HepG2 (cell line): ENCODE results near the gene DHRS4L2. TPM values are rescaled to one million over a fixed set of nuclear protein-coding genes. Genes with fewer than 3 reads are reported as not detected.
A peak's percentile ranks its signal among the peaks of the same experiment; 100 is the strongest.

Experiments used
- CEBPB ChIP-seq: IDR thresholded peaks from 2 replicates; pipeline ENCODE4 v1.6.1; 2011; ENCODE audit warnings: low read depth, low read length, improper control_type of control experiment, borderline replicate concordance
- FOXO1 ChIP-seq: sonication (generic); formaldehyde crosslinking; IDR thresholded peaks from 2 replicates; pipeline ENCODE4 v1.4.0; 2020; ENCODE audit warnings: missing genetic modification reagents
- GPN1 ChIP-seq: sonication (generic); formaldehyde crosslinking; IDR thresholded peaks from 2 replicates; pipeline ENCODE4 v1.5.1; 2020; ENCODE audit warnings: missing genetic modification reagents, borderline replicate concordance
- HHEX ChIP-seq: IDR thresholded peaks from 2 replicates; pipeline ENCODE4 v1.6.1; 2016; ENCODE audit warnings: control low read depth
- HMG20B ChIP-seq: conservative IDR thresholded peaks from 2 replicates; pipeline ENCODE4 v1.6.1; 2016; ENCODE audit warnings: missing genetic modification reagents, missing compliant biosample characterization
- IRX3 ChIP-seq: sonication (generic); formaldehyde crosslinking; IDR thresholded peaks from 2 replicates; pipeline ENCODE4 v1.8.1; 2023; ENCODE audit warnings: mild to moderate bottlenecking, low read depth, missing genetic modification reagents, borderline replicate concordance
- KAT8 ChIP-seq: IDR thresholded peaks from 2 replicates; pipeline ENCODE4 v1.6.1; 2016; ENCODE audit warnings: missing genetic modification reagents, missing compliant biosample characterization
- PHF21A ChIP-seq: sonication (generic); formaldehyde crosslinking; IDR thresholded peaks from 2 replicates; pipeline ENCODE4 v1.5.0; 2020; ENCODE audit warnings: mild to moderate bottlenecking, missing genetic modification reagents
- RARG ChIP-seq: sonication (generic); formaldehyde crosslinking; IDR thresholded peaks from 2 replicates; pipeline ENCODE4 v1.4.0; 2020; ENCODE audit warnings: low read depth, mild to moderate bottlenecking, missing genetic modification reagents
- RBFOX2 ChIP-seq: fragments of 200-400 bp; formaldehyde crosslinking; IDR thresholded peaks from 2 replicates; pipeline ENCODE4 v1.6.1; 2017; ENCODE audit warnings: low read depth, mild to moderate bottlenecking, low read length
- RBM39 ChIP-seq: fragments of 200-400 bp; formaldehyde crosslinking; IDR thresholded peaks from one replicate; pipeline ENCODE4 v1.6.1; 2018; ENCODE audit warnings: antibody characterized with exemption, mild to moderate bottlenecking, low read depth, low read length; ENCODE audit not compliant: poor library complexity, severe bottlenecking
- SP2 ChIP-seq: sonication (generic); formaldehyde crosslinking; IDR thresholded peaks from 2 replicates; pipeline ENCODE4 v1.5.1; 2020; ENCODE audit warnings: mild to moderate bottlenecking, missing genetic modification reagents
- ZBTB21 ChIP-seq: sonication (generic); formaldehyde crosslinking; IDR thresholded peaks from 2 replicates; pipeline ENCODE4 v1.4.0; 2020; ENCODE audit warnings: missing genetic modification reagents
- ZBTB3 ChIP-seq: sonication (generic); formaldehyde crosslinking; IDR thresholded peaks from 2 replicates; pipeline ENCODE4 v1.4.0; 2020; ENCODE audit warnings: low read depth, mild to moderate bottlenecking, moderate library complexity, missing genetic modification reagents, borderline replicate concordance
- ZC3H4 ChIP-seq: sonication (generic); formaldehyde crosslinking; IDR thresholded peaks from 2 replicates; pipeline ENCODE4 v1.4.0; 2020; ENCODE audit warnings: missing genetic modification reagents, borderline replicate concordance
- ZNF160 ChIP-seq: sonication (generic); formaldehyde crosslinking; IDR thresholded peaks from 2 replicates; pipeline ENCODE4 v1.8.0; 2022; ENCODE audit warnings: mild to moderate bottlenecking, inconsistent platforms, missing genetic modification reagents
- ZNF205 ChIP-seq: IDR thresholded peaks from 2 replicates; pipeline ENCODE4 v1.6.1; 2018; ENCODE audit warnings: missing biosample characterization, missing genetic modification reagents
- ZNF382 ChIP-seq: sonication (generic); formaldehyde crosslinking; IDR thresholded peaks from 2 replicates; pipeline ENCODE4 v1.5.0; 2020; ENCODE audit warnings: missing genetic modification reagents, mild to moderate bottlenecking, borderline replicate concordance
- ZNF44 ChIP-seq: sonication (generic); formaldehyde crosslinking; IDR thresholded peaks from 2 replicates; pipeline ENCODE4 v1.5.1; 2020; ENCODE audit warnings: mild to moderate bottlenecking, missing genetic modification reagents
- ZNF773 ChIP-seq: sonication (generic); formaldehyde crosslinking; IDR thresholded peaks from 2 replicates; pipeline ENCODE4 v1.4.0; 2020; ENCODE audit warnings: missing genetic modification reagents, borderline replicate concordance
- ZNF816 ChIP-seq: sonication (generic); formaldehyde crosslinking; IDR thresholded peaks from 2 replicates; pipeline ENCODE4 v1.8.0; 2022; ENCODE audit warnings: missing genetic modification reagents, mild to moderate bottlenecking, borderline replicate concordance
- polyA plus RNA-seq, 8 experiments: library from polyadenylated mRNA; depleted of rRNA in 3 of 8; stranded (reverse) in 7 of 8; unstranded in 1 of 8; fragments of >200 nt; fragmentation: Illumina TruSeq in 4 of 8; extraction: Trizol in 4 of 8; gene quantifications; 2 replicates each; pipeline versions ENCODE4 v1.2.1 to v1.2.3, GENCODE V29; 2011 to 2016; ENCODE audit warnings: low read depth in 4 of 8, missing spikeins in 1 of 8, mixed read lengths in 1 of 8; ENCODE audit not compliant: insufficient read depth in 1 of 8
- total RNA-seq, 5 experiments: library from RNA; depleted of rRNA; stranded (reverse); fragments of >200 nt; fragmentation: Illumina TruSeq; extraction: Trizol; gene quantifications; 2 replicates each; pipeline ENCODE4 v1.2.3, GENCODE V29; 2016; ENCODE audit warnings: low read depth in 1 of 5
- TF ChIP-seq, protein P1 (sequence below): sonication (generic); formaldehyde crosslinking; IDR thresholded peaks from 2 replicates; pipeline ENCODE4 v1.4.0; 2020; ENCODE audit warnings: missing genetic modification reagents
- TF ChIP-seq, protein P2 (sequence below): sonication (generic); formaldehyde crosslinking; IDR thresholded peaks from 2 replicates; pipeline ENCODE4 v1.8.0; 2022; ENCODE audit warnings: missing genetic modification reagents, mild to moderate bottlenecking, borderline replicate concordance
- TF ChIP-seq, protein P3 (sequence below): sonication (generic); formaldehyde crosslinking; IDR thresholded peaks from 2 replicates; pipeline ENCODE4 v1.5.0; 2020; ENCODE audit warnings: missing genetic modification reagents

The DHRS4L2 gene
- total and polyA plus RNA-seq, 2 of the 13 experiments (the other 11 are each of a cell fraction or from before 2014, with no cell fraction given), result 24.7 to 38.2 TPM

DNA sequence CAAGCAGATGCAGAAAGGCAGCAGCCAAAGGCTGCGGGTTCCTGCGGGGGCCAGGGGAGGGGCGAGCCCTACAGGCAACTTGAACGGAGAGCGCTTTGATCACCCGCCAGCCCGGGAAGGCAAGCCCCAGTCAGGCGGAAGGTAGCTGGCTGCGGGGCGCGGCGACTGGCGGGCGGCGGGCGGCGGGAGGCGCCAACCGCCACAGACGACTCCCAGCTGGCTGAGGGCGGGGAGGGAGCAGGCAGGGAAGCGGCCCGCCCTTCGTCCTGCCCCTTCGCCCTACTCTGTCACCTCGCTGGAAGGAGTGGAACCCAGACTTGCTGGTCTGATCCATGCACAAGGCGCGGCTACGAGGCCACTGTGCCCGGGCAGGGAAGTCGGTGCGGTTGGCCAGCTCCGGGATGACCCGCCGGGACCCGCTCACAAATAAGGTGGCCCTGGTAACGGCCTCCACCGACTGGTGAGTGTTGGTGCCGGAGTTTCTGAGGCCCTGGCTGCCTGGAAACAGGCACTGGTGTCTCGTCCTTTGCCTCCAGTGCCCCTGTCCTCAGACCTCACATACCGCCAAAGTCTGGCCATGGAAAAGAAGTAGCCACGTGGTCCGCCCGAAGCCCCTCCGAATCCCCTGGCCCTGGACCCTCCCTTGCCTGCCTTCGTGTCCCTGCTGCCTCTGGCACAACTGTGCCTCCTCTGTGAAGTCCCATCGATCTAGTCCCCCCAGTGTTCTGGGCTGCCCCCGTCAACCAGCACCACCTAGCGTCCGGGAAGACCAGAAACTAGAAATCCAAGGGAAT, 47.6 kb downstream of the DHRS4L2 start (continued):
- TF ChIP-seq, protein P1, sequence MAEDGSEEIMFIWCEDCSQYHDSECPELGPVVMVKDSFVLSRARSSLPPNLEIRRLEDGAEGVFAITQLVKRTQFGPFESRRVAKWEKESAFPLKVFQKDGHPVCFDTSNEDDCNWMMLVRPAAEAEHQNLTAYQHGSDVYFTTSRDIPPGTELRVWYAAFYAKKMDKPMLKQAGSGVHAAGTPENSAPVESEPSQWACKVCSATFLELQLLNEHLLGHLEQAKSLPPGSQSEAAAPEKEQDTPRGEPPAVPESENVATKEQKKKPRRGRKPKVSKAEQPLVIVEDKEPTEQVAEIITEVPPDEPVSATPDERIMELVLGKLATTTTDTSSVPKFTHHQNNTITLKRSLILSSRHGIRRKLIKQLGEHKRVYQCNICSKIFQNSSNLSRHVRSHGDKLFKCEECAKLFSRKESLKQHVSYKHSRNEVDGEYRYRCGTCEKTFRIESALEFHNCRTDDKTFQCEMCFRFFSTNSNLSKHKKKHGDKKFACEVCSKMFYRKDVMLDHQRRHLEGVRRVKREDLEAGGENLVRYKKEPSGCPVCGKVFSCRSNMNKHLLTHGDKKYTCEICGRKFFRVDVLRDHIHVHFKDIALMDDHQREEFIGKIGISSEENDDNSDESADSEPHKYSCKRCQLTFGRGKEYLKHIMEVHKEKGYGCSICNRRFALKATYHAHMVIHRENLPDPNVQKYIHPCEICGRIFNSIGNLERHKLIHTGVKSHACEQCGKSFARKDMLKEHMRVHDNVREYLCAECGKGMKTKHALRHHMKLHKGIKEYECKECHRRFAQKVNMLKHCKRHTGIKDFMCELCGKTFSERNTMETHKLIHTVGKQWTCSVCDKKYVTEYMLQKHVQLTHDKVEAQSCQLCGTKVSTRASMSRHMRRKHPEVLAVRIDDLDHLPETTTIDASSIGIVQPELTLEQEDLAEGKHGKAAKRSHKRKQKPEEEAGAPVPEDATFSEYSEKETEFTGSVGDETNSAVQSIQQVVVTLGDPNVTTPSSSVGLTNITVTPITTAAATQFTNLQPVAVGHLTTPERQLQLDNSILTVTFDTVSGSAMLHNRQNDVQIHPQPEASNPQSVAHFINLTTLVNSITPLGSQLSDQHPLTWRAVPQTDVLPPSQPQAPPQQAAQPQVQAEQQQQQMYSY (CRISPR knock-in tag), result no peak
- TF ChIP-seq, protein P2, sequence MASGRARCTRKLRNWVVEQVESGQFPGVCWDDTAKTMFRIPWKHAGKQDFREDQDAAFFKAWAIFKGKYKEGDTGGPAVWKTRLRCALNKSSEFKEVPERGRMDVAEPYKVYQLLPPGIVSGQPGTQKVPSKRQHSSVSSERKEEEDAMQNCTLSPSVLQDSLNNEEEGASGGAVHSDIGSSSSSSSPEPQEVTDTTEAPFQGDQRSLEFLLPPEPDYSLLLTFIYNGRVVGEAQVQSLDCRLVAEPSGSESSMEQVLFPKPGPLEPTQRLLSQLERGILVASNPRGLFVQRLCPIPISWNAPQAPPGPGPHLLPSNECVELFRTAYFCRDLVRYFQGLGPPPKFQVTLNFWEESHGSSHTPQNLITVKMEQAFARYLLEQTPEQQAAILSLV (CRISPR knock-in tag), result peak; percentile 79; the same call in 1 of the 2 replicates
- TF ChIP-seq KAT8 (peak; percentile 78; the same call in 1 of the 2 replicates), PHF21A (CRISPR knock-in tag) (no peak), IRX3 (no peak), ZBTB21 (CRISPR knock-in tag) (no peak), RBM39 (peak; percentile 73), GPN1 (no peak), ZNF160 (CRISPR knock-in tag) (peak; percentile 56; the same call in 1 of the 2 replicates), CEBPB (no peak), ZC3H4 (peak; percentile 22; the same call in 1 of the 2 replicates), ZNF773 (CRISPR knock-in tag) (no peak), RBFOX2 (peak; percentile 77), RARG (CRISPR knock-in tag) (0 out of 2 replicates have a peak, but pooled peaks have one; percentile 43), FOXO1 (peak; percentile 80), SP2 (CRISPR knock-in tag) (no peak), ZNF44 (CRISPR knock-in tag) (no peak), HHEX (CRISPR knock-in tag) (no peak), ZBTB3 (peak; percentile 75; the same call in 1 of the 2 replicates), ZNF816 (CRISPR knock-in tag) (peak; percentile 50; the same call in 1 of the 2 replicates), HMG20B (CRISPR knock-in tag) (0 out of 2 replicates have a peak, but pooled peaks have one; percentile 57), ZNF205 (no peak), ZNF382 (CRISPR knock-in tag) (no peak)
- TF ChIP-seq, protein P3, sequence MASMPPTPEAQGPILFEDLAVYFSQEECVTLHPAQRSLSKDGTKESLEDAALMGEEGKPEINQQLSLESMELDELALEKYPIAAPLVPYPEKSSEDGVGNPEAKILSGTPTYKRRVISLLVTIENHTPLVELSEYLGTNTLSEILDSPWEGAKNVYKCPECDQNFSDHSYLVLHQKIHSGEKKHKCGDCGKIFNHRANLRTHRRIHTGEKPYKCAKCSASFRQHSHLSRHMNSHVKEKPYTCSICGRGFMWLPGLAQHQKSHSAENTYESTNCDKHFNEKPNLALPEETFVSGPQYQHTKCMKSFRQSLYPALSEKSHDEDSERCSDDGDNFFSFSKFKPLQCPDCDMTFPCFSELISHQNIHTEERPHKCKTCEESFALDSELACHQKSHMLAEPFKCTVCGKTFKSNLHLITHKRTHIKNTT (CRISPR knock-in tag), result no peak
